NCI-H2081 treated with DMSO at 0.1 percent for 48 hours (cell line): ENCODE measurements around the gene MYO1D.

ENCODE experiments used
- DNase-seq: peaks from one replicate; lab custom pipeline; 2025; lab: John Stamatoyannopoulos, UW

Gene MYO1D

GRCh38 chr17:32819035-32819434 lies 57.9 kb downstream of the MYO1D start:
- no peak for DNase-seq

- no peak for DNase-seq
Observed at GRCh38 chr17:32815460-32815859, 61.5 kb downstream of the MYO1D start.

- DNase-seq: no peak
Observed at GRCh38 chr17:32814836-32815235, 62.1 kb downstream of the MYO1D start.

- DNase-seq: no peak
Observed at GRCh38 chr17:32813021-32813420, 63.9 kb downstream of the MYO1D start.

- no peak for DNase-seq
Observed at GRCh38 chr17:32810690-32811089, 66.2 kb downstream of the MYO1D start.

- no peak for DNase-seq
Observed at GRCh38 chr17:32807577-32807976, 69.3 kb downstream of the MYO1D start.

GRCh38 chr17:32806646-32807045 lies 70.3 kb downstream of the MYO1D start:
- DNase-seq: no peak

GRCh38 chr17:32805029-32805976 lies 71.6 kb downstream of the MYO1D start:
- no peak for DNase-seq

- no peak for DNase-seq
Observed at GRCh38 chr17:32803544-32803943, 73.4 kb downstream of the MYO1D start.

GRCh38 chr17:32802306-32802705 lies 74.6 kb downstream of the MYO1D start:
- no peak for DNase-seq

GRCh38 chr17:32801641-32802040 lies 75.3 kb downstream of the MYO1D start:
- DNase-seq: no peak

- no peak for DNase-seq
Observed at GRCh38 chr17:32801193-32801592, 75.7 kb downstream of the MYO1D start.

- DNase-seq: no peak
Observed at GRCh38 chr17:32798938-32799337, 78.0 kb downstream of the MYO1D start.

GRCh38 chr17:32795339-32795979 lies 81.5 kb downstream of the MYO1D start:
- no peak for DNase-seq

- no peak for DNase-seq
Observed at GRCh38 chr17:32794533-32795246, 82.2 kb downstream of the MYO1D start.

GRCh38 chr17:32793841-32794240 lies 83.1 kb downstream of the MYO1D start:
- no peak for DNase-seq

GRCh38 chr17:32792207-32792606 lies 84.7 kb downstream of the MYO1D start:
- DNase-seq: no peak

- no peak for DNase-seq
Observed at GRCh38 chr17:32786169-32786568, 90.8 kb downstream of the MYO1D start.

- no peak for DNase-seq
Observed at GRCh38 chr17:32784113-32784512, 92.8 kb downstream of the MYO1D start.

- no peak for DNase-seq
Observed at GRCh38 chr17:32783602-32784001, 93.3 kb downstream of the MYO1D start.

GRCh38 chr17:32780721-32781120 lies 96.2 kb downstream of the MYO1D start:
- no peak for DNase-seq

GRCh38 chr17:32777922-32778321 lies 99.0 kb downstream of the MYO1D start:
- no peak for DNase-seq

GRCh38 chr17:32777436-32777835 lies 99.5 kb downstream of the MYO1D start:
- DNase-seq: no peak
